C4-2B (cell line): ENCODE data around the gene MYL7.

ENCODE experiments used
- ZFX ChIP-seq: fragments of 450-650 bp; IDR thresholded peaks from 2 replicates; pipeline ENCODE4 v1.6.1; 2017
- TF ChIP-seq, protein P1 (sequence below): fragments of 450-650 bp; conservative IDR thresholded peaks from 2 replicates; pipeline ENCODE4 v1.5.1; 2017; ENCODE audit warnings: mild to moderate bottlenecking

DNA sequence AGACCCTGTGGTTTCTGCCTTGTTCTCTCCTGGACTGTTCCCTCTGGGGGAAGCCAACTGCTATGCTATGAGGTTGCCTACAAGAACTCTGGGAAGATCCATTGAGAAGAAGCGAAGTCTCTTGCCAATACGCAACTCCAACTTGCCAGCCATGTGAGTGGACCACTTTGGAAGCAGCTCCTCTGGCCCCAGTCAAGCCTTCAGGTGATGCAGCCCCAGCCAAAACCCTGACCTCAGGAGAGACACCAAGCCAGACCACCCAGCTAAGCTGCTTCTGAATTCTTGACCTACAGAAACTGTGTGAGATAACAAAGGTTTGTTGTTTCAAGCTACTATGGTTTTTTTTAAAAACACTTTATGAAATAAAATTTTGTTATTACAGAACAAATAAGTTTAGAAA, 20.2 kb upstream of the MYL7 start:
- TF ChIP-seq, protein P1, sequence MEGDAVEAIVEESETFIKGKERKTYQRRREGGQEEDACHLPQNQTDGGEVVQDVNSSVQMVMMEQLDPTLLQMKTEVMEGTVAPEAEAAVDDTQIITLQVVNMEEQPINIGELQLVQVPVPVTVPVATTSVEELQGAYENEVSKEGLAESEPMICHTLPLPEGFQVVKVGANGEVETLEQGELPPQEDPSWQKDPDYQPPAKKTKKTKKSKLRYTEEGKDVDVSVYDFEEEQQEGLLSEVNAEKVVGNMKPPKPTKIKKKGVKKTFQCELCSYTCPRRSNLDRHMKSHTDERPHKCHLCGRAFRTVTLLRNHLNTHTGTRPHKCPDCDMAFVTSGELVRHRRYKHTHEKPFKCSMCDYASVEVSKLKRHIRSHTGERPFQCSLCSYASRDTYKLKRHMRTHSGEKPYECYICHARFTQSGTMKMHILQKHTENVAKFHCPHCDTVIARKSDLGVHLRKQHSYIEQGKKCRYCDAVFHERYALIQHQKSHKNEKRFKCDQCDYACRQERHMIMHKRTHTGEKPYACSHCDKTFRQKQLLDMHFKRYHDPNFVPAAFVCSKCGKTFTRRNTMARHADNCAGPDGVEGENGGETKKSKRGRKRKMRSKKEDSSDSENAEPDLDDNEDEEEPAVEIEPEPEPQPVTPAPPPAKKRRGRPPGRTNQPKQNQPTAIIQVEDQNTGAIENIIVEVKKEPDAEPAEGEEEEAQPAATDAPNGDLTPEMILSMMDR: no peak
- no peak for TF ChIP-seq ZFX
